ENCODE data around the gene KIRREL1.

The KIRREL1 gene

GRCh38 chr1:157993147-157993917 is at the start of gene KIRREL1:
KIRREL1 (plus strand) TSS chr1:157993645; CDS start chr1:157993677, 32 bp downstream.
- no peak for DNase-seq (ENCODE audit: low read depth in 1 of 2, low spot score in 1 of 2)

DNA sequence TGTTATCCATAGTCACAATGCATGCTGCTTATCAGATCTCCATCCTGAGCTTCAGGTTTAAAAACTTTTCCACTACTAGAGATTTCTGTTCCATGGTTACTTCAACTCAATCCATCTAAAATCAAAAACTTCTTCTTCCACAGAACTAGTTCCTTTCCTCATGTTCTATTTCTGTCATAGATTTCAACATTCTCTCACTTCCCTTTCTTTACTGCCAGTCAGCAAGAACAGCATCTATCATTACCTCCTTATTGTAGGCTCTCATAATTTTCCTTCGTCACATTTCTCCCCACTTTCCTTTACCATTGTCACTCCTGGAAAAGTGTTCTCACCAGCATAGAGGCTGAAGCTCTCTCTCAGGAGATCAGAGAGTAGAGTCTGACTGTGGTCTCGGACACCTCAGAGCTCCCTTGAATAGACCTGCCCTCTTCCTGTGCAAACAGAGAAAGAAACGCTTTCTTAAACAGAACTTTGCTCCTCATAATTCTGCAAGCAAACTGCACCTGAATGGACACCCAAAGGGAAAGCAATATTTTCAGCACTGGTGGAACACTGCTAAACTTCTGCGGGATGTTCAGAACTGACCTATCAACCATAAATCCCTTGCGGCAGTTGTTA is 48.7 kb upstream of the KIRREL1 start:
- DNase-seq (ENCODE audit: low read depth in 1 of 2, low spot score in 1 of 2): no peak

DNA sequence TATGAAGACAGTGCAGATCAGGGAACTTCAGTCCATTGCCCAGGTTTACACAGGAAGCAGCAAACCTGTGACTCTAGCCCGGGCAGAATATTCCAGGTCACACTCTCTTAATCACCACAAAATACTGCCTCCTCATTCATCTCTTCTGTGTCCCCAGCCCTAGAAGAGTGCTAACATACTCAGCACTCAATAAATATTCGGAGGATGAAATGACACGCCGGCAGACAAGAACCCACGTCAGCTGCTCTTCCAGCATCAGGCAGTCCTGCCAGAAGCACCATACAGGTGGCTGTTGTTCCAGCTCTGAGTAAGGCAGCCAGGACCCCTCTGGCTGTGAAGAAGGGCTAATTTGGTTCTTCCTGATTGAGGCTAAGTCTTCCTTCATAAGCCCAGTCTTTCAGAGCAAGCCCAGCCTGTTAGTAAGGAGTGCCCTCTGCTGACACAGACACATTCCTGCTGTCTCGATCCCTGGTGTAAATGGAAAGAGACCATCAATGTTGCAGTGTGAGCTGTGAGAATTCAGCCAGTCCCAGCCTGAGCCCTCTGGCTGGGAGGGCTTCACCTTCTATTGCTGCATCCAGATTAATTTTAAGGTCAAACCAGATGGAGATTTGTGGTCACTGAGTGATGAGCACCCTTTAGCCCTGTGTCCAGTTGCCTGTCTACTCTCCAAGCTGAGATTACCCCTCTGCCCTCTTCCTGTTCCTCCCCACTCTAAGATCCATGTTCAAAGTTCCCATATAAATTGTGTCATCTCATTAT is 45.0 kb upstream of the KIRREL1 start:
- DNase-seq (ENCODE audit: low read depth in 1 of 2, low spot score in 1 of 2): no peak

DNA sequence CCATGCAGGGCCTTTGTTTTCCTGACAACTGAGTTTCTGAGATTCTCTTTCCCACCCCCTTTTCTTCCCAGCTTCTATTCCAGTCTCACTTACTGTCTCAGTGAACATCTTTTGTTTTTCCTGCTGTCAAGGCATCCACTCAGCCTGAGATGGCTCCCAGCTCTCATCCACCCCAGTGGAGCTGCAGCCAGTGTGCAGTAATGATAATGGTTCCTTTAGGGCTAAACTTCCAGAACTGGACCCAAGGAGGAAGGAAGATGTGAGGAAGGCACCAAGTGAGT is 44.4 kb upstream of the KIRREL1 start:
- no peak for DNase-seq (ENCODE audit: low read depth in 1 of 2, low spot score in 1 of 2)

DNA sequence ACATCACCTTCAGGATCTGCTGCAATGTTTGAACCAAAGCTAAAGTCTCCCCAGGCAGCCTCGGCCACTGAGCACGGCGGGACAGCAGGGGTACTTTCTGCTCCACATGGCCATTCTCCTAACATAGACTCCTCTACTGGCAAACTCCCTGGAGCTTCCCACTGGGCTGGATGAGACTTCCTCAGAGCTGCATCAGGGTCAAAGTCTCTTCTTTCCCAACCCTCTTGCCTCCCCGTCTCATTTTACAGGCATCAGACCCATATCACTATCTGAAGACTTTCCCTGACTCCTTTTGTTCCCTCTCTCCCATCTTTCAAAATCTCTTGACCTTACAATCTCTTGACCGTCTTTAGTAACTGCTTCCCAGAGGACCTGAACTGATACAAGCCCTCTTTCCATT is 42.2 kb upstream of the KIRREL1 start:
- DNase-seq (ENCODE audit: low read depth in 1 of 2, low spot score in 1 of 2): no peak

GRCh38 chr1:157952601-157953000 is 40.8 kb upstream of the KIRREL1 start:
- DNase-seq (ENCODE audit: low read depth in 1 of 2, low spot score in 1 of 2): no peak

DNA sequence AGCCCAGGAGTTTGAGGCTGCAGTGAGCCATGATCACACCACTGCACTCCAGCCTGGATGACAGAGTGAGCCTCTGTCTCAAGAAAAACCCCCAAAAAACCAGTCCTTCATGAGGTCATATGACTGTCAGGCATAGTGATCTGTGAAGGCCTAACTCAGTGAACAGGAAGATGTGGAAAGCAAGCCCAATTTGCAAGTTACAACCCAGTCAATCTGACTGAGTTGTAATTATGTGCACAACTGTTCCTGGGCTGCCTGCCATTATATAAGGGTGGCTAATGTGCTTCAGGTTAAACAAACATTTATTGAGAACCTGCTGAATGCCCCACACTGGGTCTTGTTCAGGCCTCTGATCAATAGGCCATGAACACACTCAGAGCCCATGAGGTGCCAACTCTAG is 38.2 kb upstream of the KIRREL1 start:
- no peak for DNase-seq (ENCODE audit: low read depth in 1 of 2, low spot score in 1 of 2)

DNA sequence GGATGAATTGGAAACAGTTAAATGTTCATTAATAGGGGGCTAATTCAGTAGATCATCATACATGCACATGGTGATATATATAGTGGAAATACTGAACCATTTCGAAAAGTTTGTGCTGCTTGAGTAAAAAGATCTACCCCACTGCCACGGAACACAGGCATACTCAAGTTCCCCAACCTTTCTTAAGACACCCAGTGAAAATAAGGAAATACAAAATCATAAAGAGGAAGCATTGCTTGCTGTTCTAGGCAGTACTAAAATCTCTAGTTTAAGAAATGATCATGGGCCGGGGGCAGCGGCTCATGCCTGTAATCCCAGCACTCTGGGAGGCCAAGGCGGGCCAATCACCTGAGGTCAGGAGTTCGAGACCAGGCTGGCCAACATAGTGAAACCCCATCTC is 37.6 kb upstream of the KIRREL1 start:
- DNase-seq (ENCODE audit: low read depth in 1 of 2, low spot score in 1 of 2): no peak

DNA sequence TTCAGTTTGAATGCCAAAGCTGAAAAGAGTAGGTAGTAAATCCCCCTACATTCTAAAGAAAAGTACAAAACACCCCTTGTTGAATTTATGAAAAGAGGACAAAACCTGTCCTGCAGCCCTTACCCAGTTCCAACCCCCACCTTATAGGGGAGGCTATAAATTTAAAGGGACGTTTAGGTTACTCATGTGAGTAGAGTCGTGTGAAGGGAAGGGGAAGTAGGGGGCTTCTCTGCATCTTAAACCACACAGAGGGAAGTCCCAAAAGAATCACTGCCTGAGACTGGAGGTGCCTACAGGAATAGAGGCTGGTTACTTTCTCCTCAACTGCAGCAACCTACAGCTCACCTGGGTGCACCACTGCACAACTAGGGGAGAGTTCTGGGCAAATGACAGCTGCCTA is 36.7 kb upstream of the KIRREL1 start:
- DNase-seq (ENCODE audit: low read depth in 1 of 2, low spot score in 1 of 2): no peak

- DNase-seq (ENCODE audit: low read depth in 1 of 2, low spot score in 1 of 2): no peak
Measured at GRCh38 chr1:157958263-157958662, 35.2 kb upstream of the KIRREL1 start.

DNA sequence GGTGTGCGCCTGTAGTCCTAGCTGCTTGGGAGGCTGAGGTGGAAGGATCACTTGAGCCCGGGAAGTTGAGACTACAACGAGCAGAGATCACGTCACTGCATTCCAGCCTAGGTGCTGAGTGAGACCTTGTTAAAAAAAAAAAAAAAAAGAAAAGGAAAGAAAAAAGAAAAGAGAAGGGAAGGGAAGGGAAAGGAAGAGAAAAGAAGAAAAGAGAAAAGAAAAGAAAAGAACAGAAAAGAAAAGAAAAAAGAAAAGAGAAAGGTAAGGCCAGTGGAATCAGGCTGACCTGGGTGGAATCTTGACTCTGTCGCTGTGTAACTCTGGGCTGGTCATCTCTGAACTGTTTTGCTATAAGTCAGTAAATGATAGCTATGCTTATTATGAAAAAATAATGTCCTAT is 33.7 kb upstream of the KIRREL1 start:
- DNase-seq (ENCODE audit: low read depth in 1 of 2, low spot score in 1 of 2): no peak

DNA sequence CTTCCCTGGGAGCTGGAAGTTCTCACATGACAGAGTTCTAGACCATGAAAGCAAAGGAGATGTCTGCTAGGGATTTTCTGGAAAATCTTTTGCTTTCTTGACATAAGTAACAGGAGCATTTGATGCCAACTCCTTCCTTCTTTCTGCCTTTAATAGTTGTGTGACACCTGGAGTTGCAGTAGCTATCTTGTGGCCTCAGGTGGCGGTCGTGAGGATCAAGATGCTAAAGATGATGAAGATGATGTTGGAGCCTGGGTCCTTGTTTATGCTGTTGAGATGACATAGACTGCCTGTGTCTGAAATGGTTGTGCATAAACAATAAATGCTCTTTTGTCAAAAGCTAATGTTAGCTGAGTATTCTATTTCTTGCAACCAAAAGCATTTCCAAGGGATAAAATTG is 32.7 kb upstream of the KIRREL1 start:
- DNase-seq (ENCODE audit: low read depth in 1 of 2, low spot score in 1 of 2): no peak

GRCh38 chr1:157961805-157962762 is 31.4 kb upstream of the KIRREL1 start:
- DNase-seq (ENCODE audit: low read depth in 1 of 2, low spot score in 1 of 2): no peak

DNA sequence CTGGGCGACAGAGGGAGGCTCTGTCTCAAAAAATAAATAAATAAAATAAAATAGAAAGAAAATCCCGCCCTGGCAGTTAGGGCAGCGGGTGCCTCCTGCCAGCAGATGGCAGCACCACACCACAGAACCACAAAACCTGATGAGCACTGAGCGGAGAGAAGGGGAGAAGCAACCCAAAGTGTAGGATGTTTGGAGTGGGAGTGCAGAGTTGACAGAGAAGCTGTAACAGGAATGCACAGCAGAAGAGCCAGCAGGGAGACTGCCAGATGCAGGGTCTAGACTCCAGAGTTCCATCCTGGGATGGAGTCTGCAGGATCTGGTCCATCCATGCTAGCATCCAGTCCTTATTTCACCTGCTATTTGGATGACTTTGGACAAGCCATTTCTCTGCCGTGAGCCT is 29.7 kb upstream of the KIRREL1 start:
- DNase-seq (ENCODE audit: low read depth in 1 of 2, low spot score in 1 of 2): peak; percentile 9 to 26

DNA sequence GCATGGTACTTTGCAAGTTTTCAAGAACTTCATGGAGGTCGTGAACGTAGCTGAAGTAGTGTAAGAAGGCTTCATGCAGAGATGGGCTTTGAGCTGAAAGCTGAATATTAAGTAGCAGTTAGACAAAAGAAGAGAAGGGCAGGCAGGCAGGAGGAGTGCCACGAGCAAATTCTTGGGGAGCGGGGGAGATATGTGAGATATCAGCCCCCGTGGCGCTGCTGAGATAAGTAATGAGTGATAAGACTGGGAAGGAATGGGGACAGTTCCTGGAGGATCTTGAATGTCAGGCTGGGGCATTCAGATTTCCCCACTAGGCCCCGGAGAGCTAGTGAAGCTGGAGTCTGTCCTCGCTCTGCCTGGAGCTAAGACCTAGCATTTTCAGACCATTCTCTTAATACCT is 27.9 kb upstream of the KIRREL1 start:
- no peak for DNase-seq (ENCODE audit: low read depth in 1 of 2, low spot score in 1 of 2)

DNA sequence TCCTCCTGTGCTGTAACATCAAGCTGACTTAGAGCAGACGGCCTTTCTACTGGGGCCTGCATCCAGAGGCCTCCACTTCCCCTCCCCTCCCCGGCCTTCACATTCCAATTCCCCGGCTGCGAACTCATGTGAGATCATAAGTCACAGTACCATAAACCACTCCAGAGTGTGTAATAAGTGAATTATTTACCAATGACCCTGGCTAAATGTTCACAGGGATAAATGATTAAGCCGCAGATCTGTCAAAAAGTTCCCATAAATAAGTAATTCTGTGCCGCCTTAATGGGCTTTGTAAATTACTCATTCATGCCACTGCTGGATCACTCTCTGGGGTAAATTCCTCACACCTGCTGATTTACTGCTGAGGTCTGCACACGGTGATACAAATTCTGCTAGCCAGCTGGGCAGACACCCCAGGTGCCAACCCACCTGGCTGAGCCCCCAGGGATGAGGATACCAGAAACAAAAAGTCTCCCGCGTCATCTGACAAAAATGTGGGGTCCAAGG is 27.4 kb upstream of the KIRREL1 start:
- no peak for DNase-seq (ENCODE audit: low read depth in 1 of 2, low spot score in 1 of 2)

- no peak for DNase-seq (ENCODE audit: low read depth in 1 of 2, low spot score in 1 of 2)
Measured at GRCh38 chr1:157967205-157967604, 26.2 kb upstream of the KIRREL1 start.

GRCh38 chr1:157968508-157968907 is 24.9 kb upstream of the KIRREL1 start:
- no peak for DNase-seq (ENCODE audit: low read depth in 1 of 2, low spot score in 1 of 2)

DNA sequence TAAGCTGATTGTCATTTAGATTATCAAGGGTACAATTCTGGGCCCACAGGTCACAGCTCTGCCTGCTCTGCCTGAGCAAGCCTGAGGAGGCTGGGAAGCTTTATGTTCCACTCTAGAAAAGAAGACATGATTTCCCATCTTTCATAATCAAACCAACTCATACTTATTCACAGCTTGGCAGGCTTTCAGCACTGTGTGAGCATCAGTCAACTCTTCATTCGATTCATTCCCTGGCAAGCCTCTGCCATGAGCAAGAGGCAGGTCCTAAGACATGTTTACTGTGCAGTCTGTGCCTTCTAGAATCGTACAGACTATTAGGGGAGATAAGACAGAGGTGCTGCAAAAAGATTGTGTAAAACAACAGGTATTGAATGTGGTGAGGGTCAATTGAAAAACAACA is 24.5 kb upstream of the KIRREL1 start:
- no peak for DNase-seq (ENCODE audit: low read depth in 1 of 2, low spot score in 1 of 2)

- no peak for DNase-seq (ENCODE audit: low read depth in 1 of 2, low spot score in 1 of 2)
Measured at GRCh38 chr1:157969697-157970485, 23.6 kb upstream of the KIRREL1 start.

All from activated T-helper 1 cell treated with anti-CD3 and anti-CD28 coated beads, Interleukin-2, amount 50 U/mL, for 16 hours (primary cell).